ENCODE measurements around the gene MICB.

MICB gene

GRCh38 chr6:31541658-31542521 lies 43.9 kb downstream of the MICB start, which contains the start of gene DDX39B:
Gene DDX39B, minus strand, starts transcription at chr6:31542003. Its CDS starts 1,471 bp downstream, at chr6:31540532.
- peak; percentile 98 for DNase-seq

- no peak for DNase-seq
Observed at GRCh38 chr6:31543639-31544038, 45.7 kb downstream of the MICB start.

GRCh38 chr6:31544676-31545075 lies 46.7 kb downstream of the MICB start:
- DNase-seq = no peak

GRCh38 chr6:31545291-31545690 lies 47.3 kb downstream of the MICB start:
- DNase-seq = no peak

GRCh38 chr6:31546339-31546957 lies 48.5 kb downstream of the MICB start, which contains the start of gene ATP6V1G2:
Gene ATP6V1G2, minus strand, starts transcription at chr6:31546608. Its CDS starts 49 bp downstream, at chr6:31546559.
- DNase-seq = peak; percentile 90

- peak; percentile 98 for DNase-seq
Observed at GRCh38 chr6:31546958-31547726, 49.2 kb downstream of the MICB start, which contains the start of gene NFKBIL1. Gene NFKBIL1, plus strand, starts transcription at chr6:31547608. Its CDS starts 87 bp downstream, at chr6:31547695.

- no peak for DNase-seq
Observed at GRCh38 chr6:31547727-31548543, 50.0 kb downstream of the MICB start.

GRCh38 chr6:31548544-31548873 lies 50.6 kb downstream of the MICB start:
- no peak for DNase-seq

- peak; percentile 41 for DNase-seq
Observed at GRCh38 chr6:31551371-31551770, 53.4 kb downstream of the MICB start.

- no peak for DNase-seq
Observed at GRCh38 chr6:31556307-31556706, 58.4 kb downstream of the MICB start.

- no peak for DNase-seq
Observed at GRCh38 chr6:31557443-31558317, 59.7 kb downstream of the MICB start.

- no peak for DNase-seq
Observed at GRCh38 chr6:31558318-31558625, 60.3 kb downstream of the MICB start.

- no peak for DNase-seq
Observed at GRCh38 chr6:31558631-31559500, 60.9 kb downstream of the MICB start.

- no peak for DNase-seq
Observed at GRCh38 chr6:31559606-31559957, 61.6 kb downstream of the MICB start.

GRCh38 chr6:31559958-31560696 lies 62.2 kb downstream of the MICB start:
- DNase-seq = peak; percentile 72

GRCh38 chr6:31560697-31561058 lies 62.7 kb downstream of the MICB start:
- DNase-seq = no peak
